GM18951 (cell line): ENCODE data around the gene SFMBT2.

ENCODE experiments used
- POLR2A ChIP-seq: IDR thresholded peaks from 4 replicates; pipeline ENCODE4 v1.6.1; 2011; ENCODE audit warnings: mild to moderate bottlenecking; ENCODE audit not compliant: insufficient read length, insufficient read depth; ENCODE audit errors: extremely low read depth
- in situ Hi-C: fragments of 300-500 bp; cut with MboI; formaldehyde crosslinking; loops from one replicate; pipeline ENCODE4 v1.12.0; 2022; ENCODE audit warnings: low sequenced_read_pairs, mixed read lengths, inconsistent platforms; ENCODE audit not compliant: unreplicated experiment

The SFMBT2 gene

GRCh38 chr10:7275761-7276440 is 134.9 kb downstream of the SFMBT2 start:
- TF ChIP-seq POLR2A, result no peak
- in situ Hi-C loops, result no loop called here

- in situ Hi-C loops, result no loop called here
- TF ChIP-seq POLR2A, result no peak
Observed at GRCh38 chr10:7274293-7274692, 136.5 kb downstream of the SFMBT2 start.

GRCh38 chr10:7272008-7272407 is 138.8 kb downstream of the SFMBT2 start:
- in situ Hi-C loops, result no loop called here
- no peak for TF ChIP-seq POLR2A

GRCh38 chr10:7269988-7270387 is 140.8 kb downstream of the SFMBT2 start:
- no peak for TF ChIP-seq POLR2A
- in situ Hi-C loops, result no loop called here

- in situ Hi-C loops, result no loop called here
Observed at GRCh38 chr10:7267142-7267541, 143.7 kb downstream of the SFMBT2 start.

GRCh38 chr10:7265396-7266123 is 145.3 kb downstream of the SFMBT2 start:
- in situ Hi-C loops, result no loop called here

More at GRCh38 chr10:7267142-7267541, 143.7 kb downstream of the SFMBT2 start:
- TF ChIP-seq POLR2A, result no peak

GRCh38 chr10:7264313-7264756 is 146.5 kb downstream of the SFMBT2 start:
- in situ Hi-C loops, result no loop called here
- no peak for TF ChIP-seq POLR2A

More at GRCh38 chr10:7265396-7266123, 145.3 kb downstream of the SFMBT2 start:
- TF ChIP-seq POLR2A, result no peak

- in situ Hi-C loops, result no loop called here
- TF ChIP-seq POLR2A, result no peak
Observed at GRCh38 chr10:7263616-7264015, 147.2 kb downstream of the SFMBT2 start.

- in situ Hi-C loops, result no loop called here
- no peak for TF ChIP-seq POLR2A
Observed at GRCh38 chr10:7261351-7261750, 149.5 kb downstream of the SFMBT2 start.

- no peak for TF ChIP-seq POLR2A
- in situ Hi-C loops, result no loop called here
Observed at GRCh38 chr10:7260912-7261311, 149.9 kb downstream of the SFMBT2 start.

- in situ Hi-C loops, result no loop called here
- TF ChIP-seq POLR2A, result no peak
Observed at GRCh38 chr10:7260412-7260900, 150.4 kb downstream of the SFMBT2 start.

GRCh38 chr10:7258948-7259523 is 151.8 kb downstream of the SFMBT2 start:
- in situ Hi-C loops, result no loop called here
- TF ChIP-seq POLR2A, result no peak

GRCh38 chr10:7255517-7255916 is 155.3 kb downstream of the SFMBT2 start:
- in situ Hi-C loops, result no loop called here
- no peak for TF ChIP-seq POLR2A
